NT2/D1 (cell line): ENCODE data around the gene DCDC2B.

Source experiments
- DNase-seq: peaks from one replicate; pipeline ENCODE4 v3.0.0-alpha.2; 2011; ENCODE audit warnings: low read depth, low spot score
- H3K27me3 ChIP-seq: 2 replicates; pipeline ENCODE4 v1.6.0; 2011; ENCODE audit warnings: mild to moderate bottlenecking; ENCODE audit not compliant: insufficient read length, insufficient read depth
- H3K36me3 ChIP-seq: 2 replicates; pipeline ENCODE4 v1.6.1; 2011; ENCODE audit warnings: mild to moderate bottlenecking, low read length, mixed read lengths; ENCODE audit not compliant: insufficient read depth, insufficient read length
- H3K4me1 ChIP-seq: 2 replicates; pipeline ENCODE4 v1.5.1; 2011; ENCODE audit not compliant: insufficient read depth, insufficient read length
- H3K4me3 ChIP-seq: 2 replicates; pipeline ENCODE4 v1.5.1; 2011; ENCODE audit warnings: low read depth; ENCODE audit not compliant: insufficient read length
- H3K9ac ChIP-seq: 2 replicates; pipeline ENCODE4 v1.6.0; 2011; ENCODE audit warnings: low read depth; ENCODE audit not compliant: insufficient read length
- H3K9me3 ChIP-seq: 2 replicates; pipeline ENCODE4 v1.5.1; 2011; ENCODE audit warnings: mild to moderate bottlenecking, low read length; ENCODE audit not compliant: insufficient read depth
- SUZ12 ChIP-seq: IDR thresholded peaks from 2 replicates; pipeline ENCODE4 v1.6.1; 2011; ENCODE audit not compliant: insufficient read length, insufficient read depth; ENCODE audit errors: extremely low read depth
- YY1 ChIP-seq: IDR thresholded peaks from 2 replicates; pipeline ENCODE4 v1.6.1; 2011; ENCODE audit not compliant: insufficient read length, insufficient read depth
- ZNF274 ChIP-seq: IDR thresholded peaks from 2 replicates; pipeline ENCODE4 v1.6.1; 2011; ENCODE audit warnings: mild to moderate bottlenecking, low read depth, low read length

DCDC2B gene

DNA sequence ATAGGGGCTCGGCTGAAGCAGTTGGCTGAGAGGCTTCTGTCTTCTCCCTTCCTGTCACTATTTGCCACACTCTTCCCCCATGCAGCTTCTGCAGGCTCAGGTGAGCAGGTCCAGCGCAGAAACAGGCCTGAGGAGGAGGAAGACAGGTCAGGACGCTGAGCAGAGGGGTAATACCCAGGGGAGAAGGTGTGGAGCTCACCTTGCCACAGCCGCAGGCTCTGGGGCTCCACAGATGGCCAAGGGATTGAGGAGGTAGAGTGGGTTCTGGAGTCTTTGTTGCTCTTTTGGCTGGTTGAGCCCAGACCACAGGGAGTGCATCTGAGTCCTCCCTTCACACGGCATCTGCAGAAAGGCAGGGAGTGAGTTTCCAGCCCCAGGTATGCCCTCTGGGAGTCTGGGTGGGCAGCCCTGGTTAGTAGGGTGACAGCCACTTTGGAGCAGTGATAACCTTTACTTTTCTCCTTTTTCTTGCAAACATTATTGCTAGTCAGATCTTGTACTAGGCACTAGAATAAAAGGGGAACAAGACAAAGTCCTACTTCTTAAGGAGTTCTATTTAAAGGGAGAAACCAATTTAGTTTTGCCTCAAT, 23.0 kb downstream of the DCDC2B start:
- TF ChIP-seq ZNF274 (no peak), SUZ12 (no peak), YY1 (no peak)
- Histone ChIP-seq H3K4me1 (no peaks in the 10 kb centered on the region), H3K9ac (no peak overlapping the region), H3K9me3 (no peaks in the 10 kb centered on the region), H3K4me3 (no peak overlapping the region), H3K36me3 (peaks cover 85% of the 10 kb centered on the region), H3K27me3 (no peaks in the 10 kb centered on the region)
- DNase-seq = no peak

DNA sequence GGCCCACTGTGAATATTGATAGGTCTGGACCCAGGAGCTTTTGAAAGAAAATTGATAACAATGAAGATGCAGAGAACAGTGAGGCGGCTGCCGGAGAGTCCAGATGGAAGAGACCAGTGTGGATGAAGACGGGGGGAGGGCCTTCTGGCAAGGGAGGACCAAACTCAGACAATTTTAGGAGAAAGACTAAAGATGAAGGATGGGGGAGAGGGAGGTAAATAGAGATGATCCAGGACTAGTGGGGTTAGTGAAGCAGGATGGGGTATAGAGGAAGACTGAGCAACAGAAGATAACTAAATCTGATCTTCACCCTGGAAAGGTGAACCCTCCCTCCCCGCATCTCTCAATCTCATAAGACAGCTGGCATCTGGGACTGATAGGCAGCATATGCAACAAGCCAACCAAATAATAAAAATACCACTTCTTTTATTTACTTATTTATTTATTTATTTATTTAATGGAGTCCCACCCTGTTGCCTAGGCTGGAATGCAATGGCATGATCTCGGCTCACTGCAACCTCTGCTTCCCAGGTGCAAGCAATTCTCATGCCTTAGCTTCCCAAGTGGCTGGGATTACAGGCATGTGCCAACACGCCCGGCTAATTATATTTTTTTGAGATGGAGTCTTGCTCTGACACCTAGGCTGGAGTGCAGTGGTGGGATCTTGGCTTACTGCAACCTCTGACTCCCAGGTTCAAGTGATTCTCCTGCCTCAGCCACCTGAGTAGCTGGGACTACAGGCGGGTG, 23.8 kb downstream of the DCDC2B start:
- Histone ChIP-seq H3K4me1 (no peaks in the 10 kb centered on the region), H3K4me3 (no peak overlapping the region), H3K27me3 (no peaks in the 10 kb centered on the region), H3K9me3 (no peaks in the 10 kb centered on the region), H3K36me3 (peaks cover 79% of the 10 kb centered on the region), H3K9ac (peak overlapping the region; percentile 29)
- no peak for DNase-seq
- TF ChIP-seq SUZ12 (no peak), ZNF274 (no peak), YY1 (no peak)

DNA sequence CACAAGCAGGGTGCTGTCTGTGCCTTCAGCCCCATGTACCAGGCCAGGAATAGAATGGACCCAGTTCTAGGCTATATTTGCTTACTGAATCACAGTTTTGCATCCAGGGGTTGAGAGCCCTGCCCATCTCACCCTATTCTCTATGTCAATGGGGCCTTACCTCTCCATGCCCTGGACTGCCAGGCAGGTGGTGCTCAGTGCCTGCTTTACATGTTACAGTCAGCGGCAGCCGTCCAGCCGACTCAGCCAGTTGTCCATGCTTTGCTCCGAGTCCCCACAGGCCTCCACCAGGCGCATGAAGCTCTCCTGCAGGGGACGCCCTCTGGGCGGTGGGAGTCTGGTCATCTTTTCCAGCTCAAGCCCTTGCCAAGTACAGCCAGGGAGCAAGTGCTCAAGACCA, 25.9 kb downstream of the DCDC2B start:
- no peaks in the 10 kb centered on the region for H3K27me3 ChIP-seq
- H3K4me1 ChIP-seq = peaks cover 2% of the 10 kb centered on the region
- no peak overlapping the region for H3K4me3 ChIP-seq
- DNase-seq = no peak
- TF ChIP-seq ZNF274 (no peak), YY1 (no peak), SUZ12 (no peak)
- peaks cover 63% of the 10 kb centered on the region for H3K36me3 ChIP-seq
- no peak overlapping the region for H3K9ac ChIP-seq
- H3K9me3 ChIP-seq = no peaks in the 10 kb centered on the region

DNA sequence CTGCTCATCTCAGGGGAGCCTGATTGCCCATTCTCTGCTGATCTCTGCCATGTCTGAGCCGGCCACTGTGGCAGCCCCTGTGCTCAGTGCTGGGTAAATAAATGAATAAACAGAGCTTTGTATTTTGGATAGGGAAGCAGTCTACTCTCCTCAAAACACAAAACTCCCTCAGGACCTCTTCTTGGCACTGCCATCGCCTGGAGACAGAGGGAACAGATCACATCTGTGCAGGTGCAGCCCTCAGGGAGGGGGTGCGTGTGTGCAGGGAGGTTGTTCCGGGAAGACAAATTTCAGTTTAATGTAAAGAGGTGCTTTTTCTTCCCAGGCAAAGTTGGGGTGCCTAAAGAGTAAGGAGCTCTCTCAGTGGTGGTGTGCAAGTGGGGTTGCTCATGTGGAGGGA, 30.4 kb downstream of the DCDC2B start:
- H3K27me3 ChIP-seq = no peaks in the 10 kb centered on the region
- no peak for TF ChIP-seq ZNF274
- TF ChIP-seq SUZ12 = no peak
- no peak for TF ChIP-seq YY1
- no peaks in the 10 kb centered on the region for H3K9me3 ChIP-seq
- H3K9ac ChIP-seq = peak overlapping the region; percentile 84
- no peak for DNase-seq
- H3K36me3 ChIP-seq = peaks cover 18% of the 10 kb centered on the region
- no peak overlapping the region for H3K4me3 ChIP-seq
- H3K4me1 ChIP-seq = peaks cover 9% of the 10 kb centered on the region

DNA sequence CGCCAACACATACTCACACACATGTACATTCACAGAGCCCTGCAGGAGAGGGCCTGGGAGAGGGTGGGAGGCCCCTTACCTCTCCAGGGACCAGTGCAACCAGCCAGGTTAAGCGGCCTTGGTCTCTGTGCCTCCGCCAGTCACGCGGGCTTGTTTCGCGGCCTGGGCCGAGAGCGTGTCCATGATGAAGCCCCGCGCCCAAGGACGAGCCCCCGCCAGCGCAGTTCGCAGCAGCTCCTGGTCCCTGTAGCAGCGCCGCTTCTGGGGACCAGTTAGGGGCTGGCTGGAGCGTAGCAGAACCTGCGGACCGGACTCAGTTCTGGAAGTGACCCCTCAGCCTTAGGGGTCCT, 30.9 kb downstream of the DCDC2B start:
- H3K36me3 ChIP-seq = peaks cover 14% of the 10 kb centered on the region
- no peaks in the 10 kb centered on the region for H3K27me3 ChIP-seq
- no peaks in the 10 kb centered on the region for H3K9me3 ChIP-seq
- TF ChIP-seq YY1 (no peak), SUZ12 (no peak), ZNF274 (no peak)
- peak overlapping the region; percentile 68 for H3K4me3 ChIP-seq
- peak overlapping the region; percentile 84 for H3K9ac ChIP-seq
- no peak for DNase-seq
- H3K4me1 ChIP-seq = peaks cover 9% of the 10 kb centered on the region

DNA sequence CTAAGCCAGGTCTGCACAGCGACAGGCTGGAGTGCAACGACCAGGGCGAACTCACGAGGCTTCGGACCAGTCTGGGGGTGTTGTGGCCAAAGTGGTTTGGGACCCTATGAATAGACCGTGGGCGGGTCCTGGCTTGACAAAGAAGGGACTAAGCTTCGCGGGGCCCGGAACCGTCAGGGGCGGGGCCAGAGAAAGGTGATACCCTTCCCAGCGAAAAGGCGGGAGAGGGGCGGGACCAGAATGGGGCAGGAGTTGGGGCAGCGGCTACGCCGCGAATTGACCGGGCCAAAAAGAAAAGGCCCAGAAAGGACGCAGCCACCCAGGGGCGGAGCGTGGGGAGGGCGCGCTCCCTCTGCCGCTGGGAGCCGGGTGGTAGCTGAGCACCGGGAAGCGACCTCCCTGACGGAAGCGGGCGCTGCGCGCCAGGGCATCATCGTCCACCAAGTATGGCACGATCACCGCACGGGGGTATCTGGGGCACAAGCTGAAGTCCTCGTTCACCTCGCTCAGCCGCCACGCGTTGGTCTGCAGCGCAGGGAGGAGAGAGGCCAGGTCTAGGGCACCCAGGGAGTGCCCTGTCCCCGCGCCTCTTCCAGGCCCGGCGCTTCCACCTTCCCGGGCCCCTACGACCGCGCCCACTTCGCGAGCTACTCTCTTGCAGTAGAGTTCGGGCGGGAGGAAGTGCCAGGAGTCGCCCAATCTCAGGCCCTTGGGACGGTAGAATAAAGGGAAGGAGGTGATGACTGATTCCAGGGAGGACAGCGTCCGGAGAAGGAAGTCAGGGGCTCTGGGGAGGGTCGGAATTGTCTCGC, 31.5 kb downstream of the DCDC2B start:
- no peak for DNase-seq
- H3K9ac ChIP-seq = peak overlapping the region; percentile 89
- H3K27me3 ChIP-seq = no peaks in the 10 kb centered on the region
- H3K36me3 ChIP-seq = peaks cover 9% of the 10 kb centered on the region
- TF ChIP-seq ZNF274 = no peak
- TF ChIP-seq SUZ12 = no peak
- no peak for TF ChIP-seq YY1
- peaks cover 9% of the 10 kb centered on the region for H3K4me1 ChIP-seq
- no peaks in the 10 kb centered on the region for H3K9me3 ChIP-seq
- peak overlapping the region; percentile 68 for H3K4me3 ChIP-seq

DNA sequence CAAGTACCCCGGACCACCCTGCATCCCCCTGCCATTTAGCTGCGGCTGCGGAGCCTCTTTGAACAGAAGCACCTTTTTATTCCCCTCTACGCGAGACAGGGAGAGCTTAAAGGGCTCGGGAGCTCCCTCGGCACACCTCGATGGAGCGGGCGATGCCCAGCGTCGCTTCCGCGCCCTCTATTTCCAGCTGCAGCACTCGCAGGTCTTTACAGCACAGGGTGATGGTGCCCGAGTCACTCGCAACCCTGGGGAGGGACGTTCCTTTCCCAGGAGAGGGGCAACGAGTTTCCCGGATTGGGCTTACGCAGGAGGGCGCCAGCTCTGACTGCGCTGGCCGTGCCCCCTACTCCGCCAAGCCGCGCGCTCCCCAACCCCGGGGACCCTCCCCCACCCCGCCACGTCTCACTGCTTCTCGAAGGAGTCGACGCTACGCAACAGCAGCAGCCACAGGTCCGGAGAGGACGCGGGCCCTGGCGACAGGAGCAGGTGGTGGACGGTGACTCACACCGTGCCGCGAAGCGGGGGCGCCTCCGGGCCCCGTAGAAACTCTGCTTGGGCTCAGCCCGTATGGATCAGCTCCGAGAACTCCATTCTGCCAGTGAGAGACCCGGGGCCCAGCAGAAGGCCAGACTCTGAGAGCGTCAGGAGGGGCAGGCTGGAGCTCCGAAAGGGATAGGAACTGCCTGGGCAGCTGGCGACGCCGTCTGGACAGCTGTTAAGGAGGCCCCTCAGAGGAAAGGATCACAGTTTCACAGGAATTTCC, 32.3 kb downstream of the DCDC2B start:
- H3K4me3 ChIP-seq = peak overlapping the region; percentile 68
- peaks cover 4% of the 10 kb centered on the region for H3K36me3 ChIP-seq
- peak overlapping the region; percentile 89 for H3K9ac ChIP-seq
- TF ChIP-seq ZNF274 (no peak), SUZ12 (no peak), YY1 (no peak)
- DNase-seq = no peak
- H3K27me3 ChIP-seq = no peaks in the 10 kb centered on the region
- H3K9me3 ChIP-seq = no peaks in the 10 kb centered on the region
- H3K4me1 ChIP-seq = peaks cover 9% of the 10 kb centered on the region
